GM15510 (cell line): ENCODE measurements around the gene LGALS12.

Experiments
- POLR2A ChIP-seq: IDR thresholded peaks from 3 replicates; pipeline ENCODE4 v1.6.1; 2011; ENCODE audit warnings: borderline replicate concordance; ENCODE audit not compliant: insufficient read length; ENCODE audit errors: extremely low read depth

The LGALS12 gene

DNA sequence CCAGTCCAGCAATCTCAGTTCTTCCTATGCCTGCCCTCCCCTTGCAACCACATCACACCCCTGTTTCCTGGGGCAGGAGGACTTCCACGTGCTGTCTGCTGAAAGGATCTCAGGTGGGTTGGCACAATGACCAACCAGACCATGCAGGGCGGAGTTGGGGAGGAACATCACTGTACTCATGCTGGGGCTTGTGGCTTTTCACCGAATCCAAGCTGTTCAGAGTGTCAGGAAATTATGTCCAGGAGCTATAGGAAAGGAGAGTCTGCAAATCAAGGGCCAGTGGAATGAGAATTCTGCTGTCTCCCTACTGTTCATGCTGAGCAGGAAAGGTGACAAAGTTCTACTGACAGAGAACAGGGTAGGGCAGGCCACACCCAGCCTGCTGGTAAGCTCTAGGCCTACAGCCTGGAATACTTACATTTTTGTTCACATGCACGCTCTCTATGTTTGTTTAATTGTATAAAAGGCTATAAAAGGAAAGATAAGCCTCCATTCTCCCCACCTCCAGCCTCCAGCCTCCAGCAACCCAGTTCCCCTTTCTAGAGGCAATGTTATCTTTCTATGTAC is 59.0 kb downstream of the LGALS12 start:
- TF ChIP-seq POLR2A: no peak
